ENCODE measurements around the gene KRTAP5-10.

- TF ChIP-seq, protein P1, sequence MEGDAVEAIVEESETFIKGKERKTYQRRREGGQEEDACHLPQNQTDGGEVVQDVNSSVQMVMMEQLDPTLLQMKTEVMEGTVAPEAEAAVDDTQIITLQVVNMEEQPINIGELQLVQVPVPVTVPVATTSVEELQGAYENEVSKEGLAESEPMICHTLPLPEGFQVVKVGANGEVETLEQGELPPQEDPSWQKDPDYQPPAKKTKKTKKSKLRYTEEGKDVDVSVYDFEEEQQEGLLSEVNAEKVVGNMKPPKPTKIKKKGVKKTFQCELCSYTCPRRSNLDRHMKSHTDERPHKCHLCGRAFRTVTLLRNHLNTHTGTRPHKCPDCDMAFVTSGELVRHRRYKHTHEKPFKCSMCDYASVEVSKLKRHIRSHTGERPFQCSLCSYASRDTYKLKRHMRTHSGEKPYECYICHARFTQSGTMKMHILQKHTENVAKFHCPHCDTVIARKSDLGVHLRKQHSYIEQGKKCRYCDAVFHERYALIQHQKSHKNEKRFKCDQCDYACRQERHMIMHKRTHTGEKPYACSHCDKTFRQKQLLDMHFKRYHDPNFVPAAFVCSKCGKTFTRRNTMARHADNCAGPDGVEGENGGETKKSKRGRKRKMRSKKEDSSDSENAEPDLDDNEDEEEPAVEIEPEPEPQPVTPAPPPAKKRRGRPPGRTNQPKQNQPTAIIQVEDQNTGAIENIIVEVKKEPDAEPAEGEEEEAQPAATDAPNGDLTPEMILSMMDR (IDR thresholded peaks at IDR 0.05), result no peak
- no peak for TF ChIP-seq POLR2A (IDR thresholded peaks at IDR 0.05)
Observed at GRCh38 chr11:71545405-71545966, 19.9 kb upstream of the KRTAP5-10 start.
